Measurements from ENCODE around the gene ASPSCR1. TPM values are rescaled to one million over a fixed set of nuclear protein-coding genes. Genes with fewer than 3 reads are reported as not detected.

ASPSCR1 gene
- total RNA-seq, 1 donor from 2014 or later, result 45.9 TPM

DNA sequence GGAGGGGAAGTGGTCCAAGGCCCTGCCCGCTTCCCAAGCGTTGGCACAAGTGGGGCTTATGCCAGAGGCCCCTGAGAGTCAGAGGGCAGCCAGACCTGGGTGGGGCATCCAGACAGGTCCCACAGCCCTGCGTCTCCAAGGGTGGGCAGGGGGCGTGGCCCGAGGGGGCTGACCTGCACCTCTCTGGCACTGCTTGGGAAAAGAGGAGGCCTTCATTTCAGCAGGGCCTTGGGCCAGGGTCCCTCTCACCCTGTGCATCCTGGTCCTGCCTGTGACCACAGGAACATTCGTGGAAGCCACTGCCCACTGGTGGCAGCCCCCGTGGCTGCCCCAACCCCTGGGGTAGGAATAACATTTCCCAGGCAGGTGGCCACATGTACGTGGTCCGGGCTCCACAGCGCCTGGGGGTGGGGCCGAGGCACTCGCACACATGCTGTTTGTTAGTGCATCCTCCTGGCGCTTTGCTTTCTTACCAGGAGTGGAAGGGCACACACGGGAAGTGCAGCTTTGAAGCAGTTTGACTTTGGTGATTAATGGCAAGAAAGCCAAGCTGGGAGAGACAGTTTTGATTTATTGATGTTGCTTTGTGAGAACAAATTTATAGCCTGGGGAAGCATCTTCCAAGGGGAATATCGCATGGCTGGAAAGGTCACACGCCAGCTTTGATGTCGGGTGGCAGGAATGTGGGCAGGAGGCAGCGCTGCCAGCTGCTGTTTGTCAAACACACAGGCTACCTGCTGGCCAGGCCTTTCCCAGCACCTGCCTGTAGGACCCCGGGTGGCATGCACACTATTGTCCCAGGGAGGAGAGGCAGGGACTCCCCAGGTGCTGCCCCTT, 40.9 kb downstream of the ASPSCR1 start:
- Mint-ChIP-seq H3K27me3 (ENCODE audit: unreplicated experiment) (no peaks in the 10 kb centered on the region), H3K4me3 (ENCODE audit: unreplicated experiment) (no peak overlapping the region), H3K27ac (ENCODE audit: unreplicated experiment) (no peak overlapping the region), H3K36me3 (ENCODE audit: unreplicated experiment) (peaks cover 5% of the 10 kb centered on the region), H3K4me1 (ENCODE audit: unreplicated experiment) (peaks cover 13% of the 10 kb centered on the region), H3K9me3 (ENCODE audit: unreplicated experiment) (no peaks in the 10 kb centered on the region)
- DNase-seq (ENCODE audit: extremely low spot score, unreplicated experiment), result no peak
- TF ChIP-seq, protein P1, sequence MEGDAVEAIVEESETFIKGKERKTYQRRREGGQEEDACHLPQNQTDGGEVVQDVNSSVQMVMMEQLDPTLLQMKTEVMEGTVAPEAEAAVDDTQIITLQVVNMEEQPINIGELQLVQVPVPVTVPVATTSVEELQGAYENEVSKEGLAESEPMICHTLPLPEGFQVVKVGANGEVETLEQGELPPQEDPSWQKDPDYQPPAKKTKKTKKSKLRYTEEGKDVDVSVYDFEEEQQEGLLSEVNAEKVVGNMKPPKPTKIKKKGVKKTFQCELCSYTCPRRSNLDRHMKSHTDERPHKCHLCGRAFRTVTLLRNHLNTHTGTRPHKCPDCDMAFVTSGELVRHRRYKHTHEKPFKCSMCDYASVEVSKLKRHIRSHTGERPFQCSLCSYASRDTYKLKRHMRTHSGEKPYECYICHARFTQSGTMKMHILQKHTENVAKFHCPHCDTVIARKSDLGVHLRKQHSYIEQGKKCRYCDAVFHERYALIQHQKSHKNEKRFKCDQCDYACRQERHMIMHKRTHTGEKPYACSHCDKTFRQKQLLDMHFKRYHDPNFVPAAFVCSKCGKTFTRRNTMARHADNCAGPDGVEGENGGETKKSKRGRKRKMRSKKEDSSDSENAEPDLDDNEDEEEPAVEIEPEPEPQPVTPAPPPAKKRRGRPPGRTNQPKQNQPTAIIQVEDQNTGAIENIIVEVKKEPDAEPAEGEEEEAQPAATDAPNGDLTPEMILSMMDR (IDR thresholded peaks at IDR 0.05), result no peak

DNA sequence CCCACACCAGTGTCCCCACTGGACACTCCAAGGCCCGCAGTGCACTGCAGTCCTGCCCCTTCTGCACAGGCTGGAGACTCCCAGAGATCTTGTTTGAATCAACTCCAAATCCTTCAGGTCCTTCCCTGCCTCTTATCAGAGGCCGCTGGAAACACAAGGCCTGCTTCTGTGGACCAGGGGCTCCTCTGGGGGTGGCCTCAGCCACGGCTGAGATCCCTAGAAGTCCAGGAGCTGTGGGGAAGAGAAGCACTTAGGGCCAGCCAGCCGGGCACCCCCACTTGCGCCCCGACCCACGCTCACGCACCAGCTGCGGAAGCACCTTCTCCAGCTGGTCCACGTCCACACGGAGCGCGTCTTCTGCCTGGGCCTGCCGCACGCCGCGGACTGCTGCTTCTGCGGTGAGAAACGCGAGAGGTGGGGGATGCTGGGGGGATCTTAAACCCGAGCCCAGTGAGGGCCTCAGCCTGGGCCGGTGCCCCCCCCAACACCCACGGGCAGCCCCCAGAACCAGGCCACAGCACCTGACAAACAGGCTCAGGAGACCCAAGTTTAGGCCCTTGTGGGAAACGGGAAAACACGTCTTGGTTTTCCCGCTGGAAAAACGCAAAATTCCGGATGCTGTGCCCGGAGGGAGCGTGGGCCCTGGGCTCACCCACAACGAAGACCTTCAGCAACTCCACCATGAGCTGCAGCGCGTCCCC, 41.7 kb downstream of the ASPSCR1 start:
- peaks cover 5% of the 10 kb centered on the region for H3K36me3 Mint-ChIP-seq (ENCODE audit: unreplicated experiment)
- no peaks in the 10 kb centered on the region for H3K9me3 Mint-ChIP-seq (ENCODE audit: unreplicated experiment)

DNA sequence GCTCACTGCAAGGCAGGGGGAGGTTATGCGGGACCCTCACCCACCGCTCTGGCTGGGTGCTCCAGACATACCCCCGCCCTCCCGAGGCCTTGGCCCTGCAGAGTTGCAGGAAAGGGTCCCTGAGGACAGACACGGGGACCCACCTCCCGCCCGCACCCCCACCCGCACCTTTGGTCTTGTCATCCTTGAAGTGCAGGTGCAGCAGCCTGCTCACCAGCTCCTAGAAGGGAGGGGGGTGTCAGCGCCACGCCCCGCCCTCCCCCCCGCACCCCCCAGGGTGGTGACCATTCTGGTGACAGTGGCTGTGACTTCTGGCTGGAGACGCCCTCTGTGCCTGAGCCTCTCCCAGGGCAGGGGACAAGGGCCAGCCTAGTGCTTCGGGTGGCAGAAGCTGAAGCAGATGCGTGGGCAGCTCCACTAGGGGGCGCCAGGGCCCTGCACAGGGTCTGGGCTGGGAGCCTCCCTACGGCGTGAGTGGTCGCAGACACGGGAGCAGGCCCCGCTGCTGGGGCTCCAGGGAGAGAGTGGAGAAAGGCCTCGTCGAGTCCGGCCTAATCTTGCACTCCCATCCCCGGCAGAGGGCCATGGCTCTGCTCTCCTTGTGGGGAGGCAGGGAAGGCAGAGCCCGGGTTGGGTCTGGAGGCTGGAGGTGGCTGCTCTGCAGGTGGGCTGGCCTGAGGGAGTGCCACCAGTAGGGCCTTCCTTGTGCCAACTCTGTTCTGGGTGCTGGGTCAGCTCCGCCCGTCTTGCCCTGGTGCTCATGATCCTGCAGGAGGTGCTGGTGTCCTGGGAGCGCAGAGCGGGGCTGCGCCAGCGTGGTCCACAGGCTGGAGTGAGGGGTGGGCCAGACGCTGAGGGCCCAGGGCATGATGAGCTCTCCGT, 42.5 kb downstream of the ASPSCR1 start:
- Mint-ChIP-seq H3K9me3 (ENCODE audit: unreplicated experiment) (no peaks in the 10 kb centered on the region), H3K4me3 (ENCODE audit: unreplicated experiment) (no peak overlapping the region)
- DNase-seq (ENCODE audit: extremely low spot score, unreplicated experiment), result no peak

More for the DNA sequence above, 41.7 kb downstream of the ASPSCR1 start:
- TF ChIP-seq, protein P1 (IDR thresholded peaks at IDR 0.05), result no peak
- Mint-ChIP-seq H3K27me3 (ENCODE audit: unreplicated experiment) (no peaks in the 10 kb centered on the region), H3K27ac (ENCODE audit: unreplicated experiment) (no peak overlapping the region), H3K4me1 (ENCODE audit: unreplicated experiment) (peaks cover 19% of the 10 kb centered on the region), H3K4me3 (ENCODE audit: unreplicated experiment) (no peak overlapping the region)
- no peak for DNase-seq (ENCODE audit: extremely low spot score, unreplicated experiment)

DNA sequence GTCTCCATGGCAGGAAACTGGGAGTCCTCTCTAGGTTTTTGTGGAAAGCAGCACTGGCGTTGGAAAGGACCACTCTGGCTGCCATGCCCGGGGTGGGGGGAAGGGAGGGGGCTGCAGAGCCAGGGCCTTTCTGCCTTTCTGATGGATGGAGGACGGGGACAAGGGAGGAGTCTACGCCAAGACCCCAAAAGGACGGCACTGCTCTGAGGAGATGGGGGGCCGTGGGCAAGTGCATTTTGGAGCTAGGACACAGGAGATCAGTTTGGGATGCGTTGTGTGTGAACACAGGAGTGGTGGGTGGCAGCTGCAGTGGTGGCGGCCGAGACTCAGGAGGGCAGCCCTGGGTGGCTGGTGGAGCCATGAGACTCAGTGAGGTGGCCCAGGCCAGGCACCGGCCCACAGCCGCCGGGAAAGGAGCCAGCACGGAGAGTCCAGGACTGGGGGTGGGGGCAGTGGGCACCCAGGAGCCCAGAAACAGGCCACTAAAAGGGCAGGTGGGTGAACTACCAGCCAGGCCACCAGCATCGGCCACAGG, 43.2 kb downstream of the ASPSCR1 start:
- H3K4me1 Mint-ChIP-seq (ENCODE audit: unreplicated experiment), result peaks cover 22% of the 10 kb centered on the region
- H3K9me3 Mint-ChIP-seq (ENCODE audit: unreplicated experiment), result no peaks in the 10 kb centered on the region
- no peak for DNase-seq (ENCODE audit: extremely low spot score, unreplicated experiment)
- H3K27ac Mint-ChIP-seq (ENCODE audit: unreplicated experiment), result no peak overlapping the region
- H3K36me3 Mint-ChIP-seq (ENCODE audit: unreplicated experiment), result peaks cover 5% of the 10 kb centered on the region
- TF ChIP-seq, protein P1 (IDR thresholded peaks at IDR 0.05), result no peak
- H3K4me3 Mint-ChIP-seq (ENCODE audit: unreplicated experiment), result no peak overlapping the region
- no peaks in the 10 kb centered on the region for H3K27me3 Mint-ChIP-seq (ENCODE audit: unreplicated experiment)

More for the DNA sequence above, 42.5 kb downstream of the ASPSCR1 start:
- Mint-ChIP-seq H3K36me3 (ENCODE audit: unreplicated experiment) (peaks cover 5% of the 10 kb centered on the region), H3K27ac (ENCODE audit: unreplicated experiment) (no peak overlapping the region), H3K27me3 (ENCODE audit: unreplicated experiment) (no peaks in the 10 kb centered on the region), H3K4me1 (ENCODE audit: unreplicated experiment) (peaks cover 19% of the 10 kb centered on the region)
- TF ChIP-seq, protein P1 (IDR thresholded peaks at IDR 0.05), result peak; percentile 67

All from osteocyte (in vitro differentiated cells).